WTC11 (cell line): ENCODE measurements around the gene CKM. TPM values are rescaled to one million over a fixed set of nuclear protein-coding genes. Genes with fewer than 3 reads are reported as not detected.

ENCODE experiments used
- ATF1 ChIP-seq: sonication (generic); formaldehyde crosslinking; IDR thresholded peaks from 2 replicates; pipeline ENCODE4 v1.8.1; 2023; ENCODE audit warnings: mild to moderate bottlenecking, moderate library complexity, missing genetic modification reagents
- CTCF ChIP-seq: fragments of 200-600 bp; IDR thresholded peaks from 2 replicates; pipeline ENCODE4 v1.8.0; 2022; ENCODE audit warnings: antibody characterized with exemption
- E2F5 ChIP-seq: sonication (generic); formaldehyde crosslinking; IDR thresholded peaks from 2 replicates; pipeline ENCODE4 v1.8.1; 2022; ENCODE audit warnings: mild to moderate bottlenecking, moderate library complexity, missing genetic modification reagents
- ERG ChIP-seq: fragments of 250-450 bp; sonication (Bioruptor Pico); IDR thresholded peaks from 2 replicates; pipeline ENCODE4 v1.8.0; 2021; ENCODE audit warnings: mild to moderate bottlenecking
- ESRRA ChIP-seq: sonication (generic); formaldehyde crosslinking; IDR thresholded peaks from 2 replicates; pipeline ENCODE4 v1.8.1; 2022; ENCODE audit warnings: mild to moderate bottlenecking, missing genetic modification reagents, borderline replicate concordance
- FOXJ3 ChIP-seq: sonication (generic); formaldehyde crosslinking; IDR thresholded peaks from 2 replicates; pipeline ENCODE4 v1.9.0; 2021; ENCODE audit warnings: missing genetic modification reagents, mild to moderate bottlenecking, borderline replicate concordance
- FOXK1 ChIP-seq: sonication (generic); formaldehyde crosslinking; IDR thresholded peaks from 2 replicates; pipeline ENCODE4 v1.8.0; 2022; ENCODE audit warnings: mild to moderate bottlenecking, moderate library complexity, missing genetic modification reagents
- GTF2I ChIP-seq: fragments of 250-450 bp; sonication (Bioruptor Pico); conservative IDR thresholded peaks from 2 replicates; pipeline ENCODE4 v1.4.0; 2021; ENCODE audit warnings: mild to moderate bottlenecking
- HMGXB4 ChIP-seq: sonication (generic); formaldehyde crosslinking; IDR thresholded peaks from 2 replicates; pipeline ENCODE4 v1.8.1; 2023; ENCODE audit warnings: mild to moderate bottlenecking, moderate library complexity, missing genetic modification reagents
- IRF2 ChIP-seq: sonication (generic); formaldehyde crosslinking; IDR thresholded peaks from 2 replicates; pipeline ENCODE4 v1.8.0; 2022; ENCODE audit warnings: low read depth, missing genetic modification reagents, borderline replicate concordance
- KAT7 ChIP-seq: sonication (generic); formaldehyde crosslinking; IDR thresholded peaks from 2 replicates; pipeline ENCODE4 v1.8.1; 2023; ENCODE audit warnings: missing genetic modification reagents, mild to moderate bottlenecking, borderline replicate concordance
- NFYB ChIP-seq: sonication (generic); formaldehyde crosslinking; conservative IDR thresholded peaks from 2 replicates; pipeline ENCODE4 v1.8.0; 2022; ENCODE audit warnings: low read depth, missing genetic modification reagents
- NR3C1 ChIP-seq: sonication (generic); formaldehyde crosslinking; conservative IDR thresholded peaks from 2 replicates; pipeline ENCODE4 v1.8.1; 2023; ENCODE audit warnings: low read depth, mild to moderate bottlenecking, missing genetic modification reagents
- OVOL2 ChIP-seq: fragments of 250-450 bp; sonication (Bioruptor Pico); IDR thresholded peaks from 2 replicates; pipeline ENCODE4 v1.9.0; 2021; ENCODE audit warnings: mild to moderate bottlenecking, borderline replicate concordance
- PREB ChIP-seq: sonication (generic); formaldehyde crosslinking; IDR thresholded peaks from 2 replicates; pipeline ENCODE4 v1.8.1; 2022; ENCODE audit warnings: mild to moderate bottlenecking, missing genetic modification reagents, moderate library complexity, borderline replicate concordance
- PRRX2 ChIP-seq: fragments of 250-450 bp; sonication (Bioruptor Pico); IDR thresholded peaks from 2 replicates; pipeline ENCODE4 v1.8.0; 2021; ENCODE audit warnings: mild to moderate bottlenecking
- SOX15 ChIP-seq: fragments of 250-450 bp; sonication (Bioruptor Pico); IDR thresholded peaks from 2 replicates; pipeline ENCODE4 v1.9.0; 2021; ENCODE audit warnings: mild to moderate bottlenecking
- SP1 ChIP-seq: sonication (generic); formaldehyde crosslinking; conservative IDR thresholded peaks from 2 replicates; pipeline ENCODE4 v1.8.1; 2022; ENCODE audit warnings: missing genetic modification reagents
- TP53 ChIP-seq: sonication (generic); formaldehyde crosslinking; IDR thresholded peaks from 2 replicates; pipeline ENCODE4 v1.8.1; 2023; ENCODE audit warnings: mild to moderate bottlenecking, missing genetic modification reagents
- ZMAT4 ChIP-seq: fragments of 250-450 bp; sonication (Bioruptor Pico); IDR thresholded peaks from 2 replicates; pipeline ENCODE4 v1.9.0; 2021; ENCODE audit warnings: mild to moderate bottlenecking
- ZNF219 ChIP-seq: sonication (generic); formaldehyde crosslinking; IDR thresholded peaks from 2 replicates; pipeline ENCODE4 v1.8.0; 2023; ENCODE audit warnings: missing genetic modification reagents, mild to moderate bottlenecking, borderline replicate concordance
- ZNF281 ChIP-seq: sonication (generic); formaldehyde crosslinking; IDR thresholded peaks from 2 replicates; pipeline ENCODE4 v1.8.0; 2023; ENCODE audit warnings: mild to moderate bottlenecking, missing genetic modification reagents
- ZNF396 ChIP-seq: fragments of 250-450 bp; sonication (Bioruptor Pico); IDR thresholded peaks from 2 replicates; pipeline ENCODE4 v1.8.0; 2021; ENCODE audit warnings: mild to moderate bottlenecking, moderate library complexity, borderline replicate concordance
- ZNF423 ChIP-seq: fragments of 250-450 bp; sonication (Bioruptor Pico); IDR thresholded peaks from 2 replicates; pipeline ENCODE4 v2.1.2; 2022; ENCODE audit warnings: mild to moderate bottlenecking, moderate library complexity
- ZNF425 ChIP-seq: fragments of 250-450 bp; sonication (Bioruptor Pico); conservative IDR thresholded peaks from 2 replicates; pipeline ENCODE4 v1.9.0; 2021; ENCODE audit warnings: mild to moderate bottlenecking
- total RNA-seq: library from RNA; stranded (reverse); gene quantifications from 3 replicates; pipeline ENCODE4 v1.2.3, GENCODE V29; 2021

CKM gene
- total RNA-seq, 1 experiment from 2014 or later, result not detected

GRCh38 chr19:45340232-45340898, 17.7 kb upstream of the CKM start, which contains the start of gene KLC3 (continued):
- TF ChIP-seq E2F5 (CRISPR knock-in tag) (0 out of 2 replicates have a peak, but pooled peaks have one; percentile 41), NFYB (CRISPR knock-in tag) (no peak), ZNF396 (CRISPR knock-in tag) (no peak), ESRRA (CRISPR knock-in tag) (no peak), HMGXB4 (CRISPR knock-in tag) (0 out of 2 replicates have a peak, but pooled peaks have one; percentile 39), ZNF425 (CRISPR knock-in tag) (no peak), ZNF423 (CRISPR knock-in tag) (peak; percentile 24; the same call in 1 of the 2 replicates), FOXJ3 (CRISPR knock-in tag) (no peak), PREB (CRISPR knock-in tag) (no peak), CTCF (no peak), OVOL2 (CRISPR knock-in tag) (no peak), KAT7 (CRISPR knock-in tag) (no peak), NR3C1 (no peak), SP1 (CRISPR knock-in tag) (peak; percentile 85), PRRX2 (no peak), SOX15 (CRISPR knock-in tag) (no peak), IRF2 (no peak), GTF2I (CRISPR knock-in tag) (no peak), ATF1 (CRISPR knock-in tag) (no peak), ZNF219 (CRISPR knock-in tag) (no peak), TP53 (no peak), ZMAT4 (CRISPR knock-in tag) (no peak), FOXK1 (CRISPR knock-in tag) (no peak; the same call in 1 of the 2 replicates), ERG (CRISPR knock-in tag) (no peak), ZNF281 (CRISPR knock-in tag) (no peak)
